Fibroblast of skin of back (primary cell): Measurements from ENCODE around the gene MYH9.
"Not testable (repeated sequence)": the region's sequence is repeated elsewhere in the genome, so short reads cannot be mapped to it uniquely, and the experiment has no call there.

Experiments used
- DNase-seq: peaks from one replicate; pipeline ENCODE4 v3.0.0-alpha.2; 2013

MYH9 gene

GRCh38 chr22:36413022-36413775 is 25.4 kb upstream of the MYH9 start:
- DNase-seq: no peak

- no peak for DNase-seq
Observed at GRCh38 chr22:36411589-36412258, 24.0 kb upstream of the MYH9 start.

- DNase-seq: peak; percentile 55
Observed at GRCh38 chr22:36409911-36410756, 22.4 kb upstream of the MYH9 start.

DNA sequence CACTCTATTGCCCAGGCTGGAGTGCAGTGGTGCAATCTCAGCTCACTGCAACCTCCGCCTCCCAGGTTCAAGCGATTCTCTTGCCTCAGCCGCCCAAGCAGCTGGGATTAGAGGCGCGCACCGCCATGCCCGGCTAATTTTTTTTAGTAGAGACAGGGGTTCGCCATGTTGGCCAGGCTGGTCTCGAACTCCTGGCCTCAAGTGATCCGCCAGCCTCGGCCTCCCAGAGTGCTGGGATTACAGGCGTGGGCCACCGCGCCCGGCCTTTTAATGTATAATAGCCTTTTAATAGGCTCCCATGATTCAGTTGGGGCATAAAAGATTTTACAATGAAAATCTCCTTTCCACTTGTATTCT is 21.8 kb upstream of the MYH9 start:
- not testable (repeated sequence) for DNase-seq

DNA sequence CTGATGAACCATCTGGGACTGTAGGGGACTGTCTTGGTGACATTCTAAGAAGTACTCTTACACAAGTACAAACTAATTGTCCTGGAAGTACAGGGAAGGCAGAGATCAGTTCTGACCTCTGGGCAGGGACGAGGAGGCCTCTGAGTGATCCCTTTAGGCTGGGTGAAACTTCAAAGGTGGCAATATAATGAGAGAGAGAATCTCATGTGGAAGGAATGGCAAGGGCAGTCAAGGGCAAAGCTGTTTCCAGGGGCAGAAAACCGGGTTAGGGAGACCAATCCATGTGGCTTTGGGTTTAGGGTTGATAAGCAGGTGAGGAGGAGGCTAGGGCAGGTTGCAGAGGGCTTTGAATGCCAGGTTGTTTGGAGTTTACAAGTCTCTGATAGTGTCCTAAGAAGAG is 21.3 kb upstream of the MYH9 start:
- no peak for DNase-seq

- no peak for DNase-seq
Observed at GRCh38 chr22:36406721-36407120, 19.0 kb upstream of the MYH9 start.

- no peak for DNase-seq
Observed at GRCh38 chr22:36405671-36406538, 18.1 kb upstream of the MYH9 start.

DNA sequence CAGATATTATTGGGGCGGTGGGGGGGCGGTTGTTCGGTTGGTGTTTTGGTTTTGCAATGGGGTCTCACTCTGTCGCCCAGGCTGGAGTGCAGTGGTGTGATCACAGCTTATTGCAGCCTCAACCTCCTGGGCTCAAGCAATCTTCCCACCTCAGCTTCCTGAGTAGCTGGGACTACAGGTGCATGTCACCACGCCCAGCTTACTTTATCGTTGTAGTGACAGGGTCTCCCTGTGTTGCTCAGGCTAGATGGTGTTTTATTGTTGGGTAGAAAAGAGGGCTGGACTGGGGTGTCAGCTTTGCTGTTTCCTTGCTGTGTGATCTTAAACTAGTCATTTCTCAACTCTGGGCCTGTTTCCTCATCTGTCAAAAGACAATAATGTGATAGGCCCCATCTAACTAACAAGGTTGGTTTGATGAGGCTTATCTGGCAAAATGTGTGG is 17.5 kb upstream of the MYH9 start:
- no peak for DNase-seq

- no peak for DNase-seq
Observed at GRCh38 chr22:36404446-36404845, 16.7 kb upstream of the MYH9 start.

GRCh38 chr22:36399472-36399778 is 11.7 kb upstream of the MYH9 start:
- DNase-seq: no peak

- peak; percentile 94 for DNase-seq
Observed at GRCh38 chr22:36398601-36399471, 11.1 kb upstream of the MYH9 start.

GRCh38 chr22:36397131-36398093 is 9.6 kb upstream of the MYH9 start:
- peak; percentile 94 for DNase-seq

DNA sequence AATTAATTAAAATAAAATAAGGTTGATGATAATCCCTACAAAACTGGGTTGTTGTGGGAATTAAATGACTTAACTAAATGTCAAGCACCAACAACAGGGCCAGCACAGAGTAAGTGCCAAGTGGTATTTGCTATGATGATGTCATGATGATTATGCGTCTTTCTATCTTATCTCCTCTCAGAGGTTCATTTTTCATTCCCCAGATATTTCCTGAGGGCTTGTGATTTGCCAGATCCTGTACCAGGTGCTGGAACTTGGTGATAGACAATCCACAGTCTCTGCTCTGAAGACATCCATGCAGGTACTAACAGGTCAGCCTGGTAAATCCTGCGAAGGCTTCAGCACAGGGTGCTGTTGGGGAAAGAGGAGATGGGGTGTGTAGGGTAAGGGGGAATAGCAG is 8.1 kb upstream of the MYH9 start:
- peak; percentile 70 for DNase-seq

DNA sequence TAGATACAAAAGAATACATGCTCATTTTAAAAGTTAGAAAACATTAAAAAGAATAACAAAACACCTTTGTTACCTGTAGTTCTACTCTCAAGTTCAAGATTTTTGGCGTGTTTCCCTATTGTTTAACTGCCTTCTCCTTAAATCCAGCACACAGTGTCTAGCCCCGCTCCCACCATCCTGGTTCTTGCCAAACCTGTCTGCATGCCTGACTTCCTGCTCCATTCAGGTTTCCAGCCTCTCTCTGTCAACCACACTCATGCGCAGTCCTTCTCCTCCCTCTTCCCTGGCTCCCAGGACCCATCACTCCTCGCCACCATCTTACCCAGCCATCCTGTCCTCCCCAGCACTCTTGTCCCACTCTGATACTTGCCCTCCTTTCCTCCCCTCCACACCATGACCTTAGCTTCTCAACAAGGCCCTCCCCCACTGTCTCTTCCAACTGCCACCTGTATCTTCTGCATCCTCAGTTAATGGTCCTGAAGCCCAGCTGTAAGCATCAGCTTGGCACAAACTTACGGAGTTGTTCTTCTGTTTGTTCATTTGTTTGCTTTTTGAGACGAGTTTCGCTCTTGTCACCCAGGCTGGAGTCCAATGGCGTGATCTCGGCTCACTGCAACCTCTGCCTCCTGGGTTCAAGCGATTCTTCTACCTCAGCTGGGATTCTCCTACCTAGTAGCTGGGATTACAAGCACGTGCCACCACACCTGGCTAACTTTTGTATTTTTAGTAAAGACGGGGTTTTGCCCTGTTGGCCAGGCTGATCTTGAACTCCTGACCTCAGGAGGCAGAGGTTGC is 7.5 kb upstream of the MYH9 start:
- no peak for DNase-seq

GRCh38 chr22:36391638-36392037 is 3.9 kb upstream of the MYH9 start:
- DNase-seq: no peak

GRCh38 chr22:36389122-36389521 is 1.4 kb upstream of the MYH9 start:
- not testable (repeated sequence) for DNase-seq

- DNase-seq: no peak
Observed at GRCh38 chr22:36387709-36387958, 133 bp downstream of the MYH9 start.

GRCh38 chr22:36386900-36387708 is 663 bp downstream of the MYH9 start:
- no peak for DNase-seq

- no peak for DNase-seq
Observed at GRCh38 chr22:36386351-36386899, 1.3 kb downstream of the MYH9 start.
